ENCODE results near the gene CD300LG.
A peak's percentile ranks its signal among the peaks of the same experiment; 100 is the strongest.

Gene CD300LG

DNA sequence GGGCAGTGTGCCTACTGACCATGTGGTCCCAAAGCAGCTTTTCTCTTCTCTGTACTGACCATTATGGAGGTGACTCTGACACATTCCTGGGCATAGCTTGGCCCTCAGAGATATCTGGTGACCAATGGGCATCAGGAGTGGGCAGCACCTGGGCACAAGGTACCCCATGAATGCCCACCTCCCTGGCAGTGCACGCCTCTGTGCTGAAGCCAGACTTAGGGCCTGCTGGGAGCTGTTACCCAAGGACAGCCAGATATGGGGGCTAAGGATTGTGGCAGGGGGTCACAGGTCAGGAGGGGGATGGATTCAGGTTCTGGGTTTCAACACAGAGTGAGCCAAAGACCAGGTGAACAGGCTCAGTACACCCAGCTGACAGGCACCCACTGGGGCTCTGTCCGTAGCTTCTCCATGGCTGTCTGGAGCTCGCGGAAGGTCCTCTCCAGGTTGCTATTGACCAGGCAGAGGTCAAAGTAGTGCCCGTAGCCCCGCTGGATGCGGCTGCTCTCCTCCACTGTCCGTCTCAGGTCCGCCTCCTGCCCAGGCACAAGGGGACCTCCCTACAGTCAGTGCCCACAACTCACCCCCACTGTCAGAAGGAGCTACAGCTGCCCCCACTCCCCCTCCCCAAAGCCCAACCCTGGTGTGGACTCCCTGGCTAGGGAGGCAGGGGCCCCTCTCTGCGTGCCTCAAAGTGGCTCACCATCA is 30.6 kb downstream of the CD300LG start:
- no peaks in the 10 kb centered on the region for H3K27me3 ChIP-seq

DNA sequence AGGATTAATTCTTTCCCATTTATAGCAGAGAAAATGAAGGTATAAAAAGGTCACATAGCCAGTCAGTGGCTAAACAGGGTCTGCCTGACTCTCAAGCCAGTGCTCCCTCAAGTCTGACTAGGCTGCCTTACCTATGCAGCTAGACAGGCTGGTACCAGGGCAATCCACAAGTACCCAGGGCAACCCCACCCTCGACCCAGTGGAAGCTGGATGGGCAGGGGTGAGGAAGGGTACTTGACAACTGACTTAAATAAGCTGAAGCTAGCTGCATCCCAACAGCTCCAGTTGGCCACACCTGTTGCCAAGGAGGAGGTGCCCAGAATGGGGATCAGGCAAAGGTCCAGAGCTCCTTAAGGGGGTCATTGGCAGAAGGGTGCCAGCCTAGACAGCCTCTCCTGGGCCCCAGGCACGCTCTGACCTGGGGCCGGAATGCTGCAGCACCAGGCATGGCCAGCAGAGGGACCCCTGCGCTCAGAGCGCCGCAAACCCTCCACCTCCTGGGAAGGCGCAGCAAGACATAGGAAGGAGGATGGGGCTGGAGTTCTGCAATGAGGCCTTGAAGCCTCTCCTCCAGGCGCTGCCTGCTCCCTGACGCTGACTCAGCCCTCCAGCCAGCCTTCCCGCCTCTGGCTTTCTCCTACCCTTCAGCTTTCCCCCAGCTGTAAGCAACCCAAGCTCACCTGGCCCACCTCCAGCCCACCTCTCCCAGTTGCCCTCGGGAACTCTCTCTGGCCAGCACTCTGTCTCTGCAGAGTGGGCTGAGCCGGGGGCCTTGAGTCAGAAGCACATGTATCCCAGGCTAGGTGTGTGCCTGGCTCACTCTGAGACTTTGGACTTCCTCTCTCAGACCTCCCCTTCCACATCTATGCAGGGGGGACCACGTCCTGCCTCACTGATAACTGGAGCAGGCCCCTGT is 31.5 kb downstream of the CD300LG start:
- Histone ChIP-seq H3K36me3 (no peaks in the 10 kb centered on the region), H3K4me3 (ENCODE audit: low read depth, low read length) (no peak overlapping the region), H3K4me1 (no peaks in the 10 kb centered on the region), H3K27me3 (no peaks in the 10 kb centered on the region), H3K9me3 (no peaks in the 10 kb centered on the region)
- TF ChIP-seq, protein P1, sequence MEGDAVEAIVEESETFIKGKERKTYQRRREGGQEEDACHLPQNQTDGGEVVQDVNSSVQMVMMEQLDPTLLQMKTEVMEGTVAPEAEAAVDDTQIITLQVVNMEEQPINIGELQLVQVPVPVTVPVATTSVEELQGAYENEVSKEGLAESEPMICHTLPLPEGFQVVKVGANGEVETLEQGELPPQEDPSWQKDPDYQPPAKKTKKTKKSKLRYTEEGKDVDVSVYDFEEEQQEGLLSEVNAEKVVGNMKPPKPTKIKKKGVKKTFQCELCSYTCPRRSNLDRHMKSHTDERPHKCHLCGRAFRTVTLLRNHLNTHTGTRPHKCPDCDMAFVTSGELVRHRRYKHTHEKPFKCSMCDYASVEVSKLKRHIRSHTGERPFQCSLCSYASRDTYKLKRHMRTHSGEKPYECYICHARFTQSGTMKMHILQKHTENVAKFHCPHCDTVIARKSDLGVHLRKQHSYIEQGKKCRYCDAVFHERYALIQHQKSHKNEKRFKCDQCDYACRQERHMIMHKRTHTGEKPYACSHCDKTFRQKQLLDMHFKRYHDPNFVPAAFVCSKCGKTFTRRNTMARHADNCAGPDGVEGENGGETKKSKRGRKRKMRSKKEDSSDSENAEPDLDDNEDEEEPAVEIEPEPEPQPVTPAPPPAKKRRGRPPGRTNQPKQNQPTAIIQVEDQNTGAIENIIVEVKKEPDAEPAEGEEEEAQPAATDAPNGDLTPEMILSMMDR (IDR thresholded peaks at IDR 0.05; ENCODE audit: low read depth, low read length) = peak; percentile 92
- peak; percentile 79 for DNase-seq

More for the DNA sequence above, 30.6 kb downstream of the CD300LG start:
- DNase-seq = no peak
- TF ChIP-seq, protein P1 (IDR thresholded peaks at IDR 0.05; ENCODE audit: low read depth, low read length) = no peak
- Histone ChIP-seq H3K36me3 (no peaks in the 10 kb centered on the region), H3K4me3 (ENCODE audit: low read depth, low read length) (no peak overlapping the region), H3K9me3 (no peaks in the 10 kb centered on the region), H3K4me1 (no peaks in the 10 kb centered on the region)

DNA sequence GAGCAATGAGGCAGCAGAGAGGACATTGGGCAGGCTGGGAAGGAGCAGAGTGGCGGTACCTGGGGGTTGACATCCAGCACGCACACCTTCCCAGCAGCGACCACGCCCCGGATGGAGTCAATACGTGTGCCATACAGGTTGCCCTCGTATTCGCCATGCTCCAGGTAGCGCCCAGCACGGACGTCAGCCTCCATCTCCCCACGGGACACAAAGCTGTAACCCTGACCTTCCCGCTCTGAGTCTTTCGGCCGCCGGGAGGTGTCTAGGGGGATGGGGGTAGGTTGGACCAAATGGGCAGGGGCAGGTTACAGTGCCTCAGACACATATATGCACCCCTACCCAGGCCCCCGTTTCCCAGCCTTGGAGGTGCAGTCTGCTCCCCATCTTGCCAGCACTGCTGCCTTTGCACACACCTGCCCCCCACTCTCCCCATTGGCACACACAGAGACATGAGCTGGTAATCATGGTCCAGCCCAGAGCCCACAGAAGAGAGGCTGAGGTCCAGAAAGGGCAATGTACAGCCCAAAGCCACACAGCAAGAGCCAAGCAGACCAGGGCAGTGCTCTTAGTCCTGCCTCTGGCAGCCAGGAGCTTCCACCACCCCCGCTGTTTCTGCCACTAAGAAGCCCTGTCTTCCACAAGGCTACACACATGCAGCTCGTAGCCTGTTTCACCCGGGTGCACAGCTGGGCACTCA is 32.9 kb downstream of the CD300LG start:
- H3K4me1 ChIP-seq = no peaks in the 10 kb centered on the region
- H3K4me3 ChIP-seq (ENCODE audit: low read depth, low read length) = no peak overlapping the region
- no peaks in the 10 kb centered on the region for H3K27me3 ChIP-seq
- TF ChIP-seq, protein P1 (IDR thresholded peaks at IDR 0.05; ENCODE audit: low read depth, low read length) = no peak
- H3K36me3 ChIP-seq = no peaks in the 10 kb centered on the region
- no peak for DNase-seq
- H3K9me3 ChIP-seq = no peaks in the 10 kb centered on the region

DNA sequence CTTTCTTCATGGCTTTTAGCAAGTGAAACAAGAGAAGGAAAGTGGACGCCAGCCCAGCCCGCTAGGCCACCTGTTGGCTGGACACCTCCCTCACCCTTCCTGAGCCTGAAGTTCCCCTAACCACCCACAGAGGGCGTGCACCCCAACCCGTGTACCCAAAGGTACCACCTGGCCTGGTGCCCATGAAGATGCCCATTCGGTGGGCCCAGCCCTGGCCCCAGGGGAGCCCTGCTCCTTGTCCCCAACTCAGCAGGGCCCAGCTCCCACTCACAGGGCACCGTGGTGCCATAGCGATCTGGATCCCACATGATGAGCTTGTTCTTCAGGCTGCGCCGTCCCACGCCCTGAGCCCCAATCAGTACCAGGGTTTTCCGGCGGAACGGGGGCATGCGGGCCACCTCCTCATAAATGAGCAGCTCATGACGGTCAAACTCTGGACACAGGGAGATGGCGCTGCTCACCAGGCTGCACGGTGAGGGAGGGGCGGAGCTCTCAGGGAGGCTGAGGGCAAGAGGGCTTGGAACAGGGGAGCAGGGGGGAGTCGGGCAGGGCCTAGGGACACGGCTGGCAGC is 33.5 kb downstream of the CD300LG start:
- DNase-seq = peak; percentile 68
- H3K36me3 ChIP-seq = no peaks in the 10 kb centered on the region
- TF ChIP-seq, protein P1 (IDR thresholded peaks at IDR 0.05; ENCODE audit: low read depth, low read length) = peak; percentile 76
- no peaks in the 10 kb centered on the region for H3K27me3 ChIP-seq
- H3K4me1 ChIP-seq = no peaks in the 10 kb centered on the region
- no peak overlapping the region for H3K4me3 ChIP-seq (ENCODE audit: low read depth, low read length)
- H3K9me3 ChIP-seq = no peaks in the 10 kb centered on the region

DNA sequence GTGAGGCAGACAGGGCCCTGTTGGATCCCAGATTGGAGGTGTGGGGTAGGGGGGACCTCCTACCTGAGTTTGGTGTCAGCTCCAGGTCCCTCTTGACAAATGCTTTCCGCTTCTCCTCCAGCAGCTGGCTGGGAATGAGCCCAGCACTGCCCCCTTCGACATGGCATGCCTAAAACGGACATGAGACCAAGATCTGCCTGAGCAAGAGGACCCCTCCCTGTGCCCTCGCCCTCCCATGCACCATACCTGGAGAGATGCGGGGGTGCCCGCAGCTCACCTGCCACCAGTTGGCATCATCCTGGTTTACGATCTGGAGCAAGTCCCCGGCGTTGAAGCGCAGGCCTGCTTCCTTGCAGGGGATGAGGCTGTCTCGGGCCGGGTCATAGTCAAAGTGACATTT is 34.2 kb downstream of the CD300LG start:
- TF ChIP-seq, protein P1 (IDR thresholded peaks at IDR 0.05; ENCODE audit: low read depth, low read length) = no peak
- Histone ChIP-seq H3K27me3 (no peaks in the 10 kb centered on the region), H3K4me1 (no peaks in the 10 kb centered on the region), H3K36me3 (no peaks in the 10 kb centered on the region), H3K4me3 (ENCODE audit: low read depth, low read length) (no peak overlapping the region), H3K9me3 (no peaks in the 10 kb centered on the region)
- DNase-seq = no peak

Measured in BE2C (cell line).